NCI-H524 treated with DMSO at 0.1 percent for 48 hours (cell line): ENCODE results near the gene CPD.
"Not testable (repeated sequence)": the region's sequence is repeated elsewhere in the genome, so short reads cannot be mapped to it uniquely, and the experiment has no call there.

Experiments
- DNase-seq: peaks from one replicate; lab custom pipeline; 2025; lab: John Stamatoyannopoulos, UW

CPD gene

DNA sequence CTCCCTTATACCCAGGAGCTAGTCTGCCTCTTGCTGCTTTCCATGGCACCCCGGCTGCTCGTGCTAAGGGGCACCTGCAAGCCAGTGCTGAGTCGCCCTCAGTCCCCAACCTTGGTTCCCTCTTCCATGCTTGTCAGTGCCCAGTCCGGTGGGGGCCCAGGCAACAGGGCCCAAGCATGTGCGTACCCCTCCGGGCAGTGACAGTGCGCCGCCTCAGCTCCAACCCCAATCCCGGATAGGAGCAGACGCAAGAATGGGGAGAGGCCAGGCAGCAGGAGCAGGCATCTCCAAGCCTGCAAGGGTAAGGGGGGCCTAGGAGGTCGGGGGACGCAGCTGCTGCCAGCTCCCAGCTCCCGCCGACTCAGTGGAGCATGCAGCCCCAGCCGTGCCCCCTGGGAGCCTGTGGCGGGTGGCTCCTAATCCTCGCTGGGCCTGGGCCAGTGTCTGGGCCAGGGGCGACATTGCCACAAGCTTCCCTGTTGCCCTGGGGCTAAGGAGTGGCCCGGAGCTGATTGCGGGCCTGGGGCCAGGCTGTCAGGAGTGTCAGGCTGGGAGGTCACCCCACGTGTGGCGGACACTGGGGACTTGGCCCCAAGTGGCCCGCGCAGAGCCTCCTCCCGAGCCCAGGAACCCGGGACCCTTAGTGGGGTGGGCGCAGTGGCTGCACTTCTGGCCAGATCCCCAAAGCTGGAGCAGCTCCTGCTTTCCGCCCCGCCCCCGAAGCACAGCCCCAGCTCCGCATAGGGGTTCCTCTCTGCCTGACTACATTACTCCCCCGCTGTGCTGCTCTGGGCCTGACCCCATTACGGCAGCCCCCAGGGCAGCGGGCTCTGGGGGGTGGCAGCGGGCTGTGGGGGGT is 9.8 kb downstream of the CPD start:
- no peak for DNase-seq

DNA sequence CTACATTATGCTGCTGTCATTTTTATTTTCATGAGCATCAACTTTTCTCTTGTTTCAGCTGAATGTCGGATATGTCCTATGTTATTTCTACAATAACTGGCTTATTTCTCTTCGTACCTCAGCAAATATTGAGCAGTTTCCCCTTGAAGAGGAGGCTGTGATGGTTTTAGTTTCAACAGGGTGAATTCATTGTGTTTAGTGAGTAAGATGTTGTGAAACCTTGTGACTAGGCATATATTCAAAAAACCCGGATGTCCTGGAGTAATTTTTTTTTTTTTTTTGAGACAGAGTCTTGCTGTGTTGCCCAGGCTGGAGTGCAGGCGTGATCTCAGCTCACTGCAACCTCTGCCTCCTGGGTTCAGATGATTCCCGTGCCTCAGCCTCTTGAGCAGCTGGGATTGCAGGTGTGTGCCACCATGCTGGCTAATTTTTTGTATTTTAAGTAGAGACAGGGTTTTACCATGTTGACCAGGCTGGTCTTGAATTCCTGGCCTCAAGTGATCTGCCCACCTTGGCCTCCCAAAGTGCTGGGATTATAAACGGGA is 11.1 kb downstream of the CPD start:
- no peak for DNase-seq

DNA sequence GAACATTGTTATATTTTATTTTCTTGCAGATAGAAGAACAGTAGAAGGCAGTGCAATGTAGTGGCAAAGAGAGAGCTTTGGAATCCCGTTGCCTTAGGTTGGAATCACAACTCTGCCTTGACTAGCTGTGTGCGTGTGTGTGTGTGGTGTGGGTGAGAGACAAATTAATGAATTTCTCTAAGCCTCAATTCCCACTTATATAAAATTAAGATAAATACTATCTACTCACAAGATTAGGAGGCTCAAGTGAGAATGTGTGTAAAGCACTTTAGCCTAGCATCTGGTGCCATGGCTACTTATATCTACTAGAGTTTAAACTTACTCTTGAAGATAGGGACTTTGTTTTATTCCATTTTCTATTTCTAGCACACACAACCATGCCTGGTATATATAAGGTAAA is 12.8 kb downstream of the CPD start:
- DNase-seq: peak; percentile 38

DNA sequence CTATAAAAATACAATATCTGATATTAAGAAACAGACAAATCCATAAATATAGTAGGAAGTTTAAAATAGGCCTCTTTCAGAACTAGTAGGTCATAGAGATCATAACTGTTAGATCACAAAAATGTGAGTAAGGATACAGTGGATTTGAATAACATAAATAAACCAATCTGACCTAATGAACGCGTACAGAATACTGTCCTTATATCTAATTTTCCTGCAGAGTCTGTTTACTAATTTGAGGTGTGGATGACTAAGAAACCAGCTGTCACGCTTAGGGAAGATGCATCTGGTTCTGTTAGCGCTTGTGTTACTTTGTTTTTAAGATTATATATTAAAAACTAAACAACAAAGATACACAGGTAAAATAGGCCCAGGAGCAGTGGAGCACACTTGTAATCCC is 14.8 kb downstream of the CPD start:
- no peak for DNase-seq

DNA sequence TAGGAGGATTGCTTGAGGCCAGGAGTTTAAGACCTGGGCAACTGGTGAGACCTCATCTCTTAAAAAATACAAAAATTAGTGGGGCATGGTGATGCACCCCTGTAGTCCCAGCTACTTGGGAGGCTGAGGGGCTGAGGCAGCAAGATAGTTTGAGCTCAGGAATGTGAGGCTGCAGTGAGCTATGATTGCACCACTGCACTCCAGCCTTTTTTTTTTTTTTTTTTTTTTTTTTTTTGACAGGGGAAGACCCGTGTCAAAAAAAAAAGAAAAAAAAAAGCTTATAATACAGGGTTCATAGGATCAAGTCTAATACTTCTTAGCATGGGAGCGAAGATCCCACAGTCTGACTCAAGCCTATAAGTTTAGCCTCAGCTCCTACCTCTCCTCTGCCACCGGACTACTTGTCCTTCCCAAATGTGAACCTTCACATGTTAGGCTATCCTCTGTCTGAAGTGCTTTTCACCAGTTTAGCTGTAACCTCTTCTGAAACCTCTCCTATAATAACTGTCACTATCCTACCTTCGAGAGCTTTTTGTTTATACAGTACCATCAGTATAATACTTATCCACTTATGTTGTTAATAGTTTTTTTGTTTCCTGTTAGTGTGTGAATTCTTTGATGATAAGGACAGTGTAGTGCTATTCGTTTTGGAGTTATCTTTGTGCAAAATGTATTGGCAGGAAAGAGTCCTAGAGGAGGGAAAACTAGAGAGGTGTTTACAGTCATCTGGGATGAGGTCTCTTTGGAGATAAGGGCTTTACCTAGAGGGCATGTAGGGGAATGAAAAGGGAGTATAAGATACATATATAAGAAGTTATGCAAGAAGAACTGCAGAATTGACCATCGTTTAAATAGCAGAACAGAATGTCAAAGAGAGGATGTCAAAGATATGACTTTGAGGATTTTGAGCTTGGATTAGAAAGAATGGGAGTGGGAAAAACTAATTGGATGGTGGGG is 15.5 kb downstream of the CPD start:
- no peak for DNase-seq

DNA sequence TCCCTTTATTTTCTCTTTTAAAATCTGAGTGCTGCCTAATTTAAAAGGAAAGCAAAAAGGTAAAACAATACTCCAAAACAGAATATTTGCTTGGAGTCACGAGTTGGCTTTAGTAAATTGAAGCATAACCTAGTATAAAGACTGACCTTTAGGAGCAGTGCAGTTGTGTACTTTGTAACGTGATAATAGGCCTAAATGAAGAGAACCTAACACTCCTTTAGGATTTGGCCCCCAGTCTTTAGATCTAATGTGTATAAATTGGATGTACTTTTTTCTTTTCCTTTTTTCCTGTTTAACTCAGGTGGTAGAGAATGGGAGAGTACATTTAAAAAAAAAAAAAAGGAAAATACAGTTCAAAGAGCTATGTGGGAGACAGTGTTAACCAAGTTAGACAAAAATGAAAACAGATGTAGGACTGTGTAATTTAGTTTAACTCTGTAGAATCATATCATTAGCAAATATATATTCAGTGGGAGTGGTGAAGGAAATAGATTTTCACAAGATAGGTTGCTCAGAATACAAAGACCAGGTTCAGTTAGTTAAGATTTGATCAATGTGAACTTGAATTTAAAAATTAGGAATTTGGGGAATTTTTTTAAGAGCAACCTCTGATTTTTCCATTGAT is 16.8 kb downstream of the CPD start:
- no peak for DNase-seq

DNA sequence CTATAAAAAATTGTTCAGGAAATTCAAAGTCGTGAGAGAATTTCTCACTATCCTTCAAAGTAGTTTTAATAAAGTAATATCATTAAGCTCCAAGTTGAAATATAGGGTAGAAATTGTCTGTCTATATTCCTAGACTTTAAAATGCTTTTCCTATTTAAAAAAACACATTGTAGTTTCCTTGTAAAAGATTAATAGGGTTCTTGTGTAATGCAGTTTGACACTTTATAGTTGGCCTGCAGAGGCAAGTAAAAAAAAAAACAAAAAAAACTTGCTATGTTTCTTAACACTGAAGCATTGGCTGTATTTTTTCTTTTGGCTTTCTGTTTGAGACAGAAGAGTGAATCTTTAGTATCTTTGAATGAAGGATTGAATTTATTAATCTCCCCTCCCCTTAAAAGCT is 17.4 kb downstream of the CPD start:
- DNase-seq: no peak

DNA sequence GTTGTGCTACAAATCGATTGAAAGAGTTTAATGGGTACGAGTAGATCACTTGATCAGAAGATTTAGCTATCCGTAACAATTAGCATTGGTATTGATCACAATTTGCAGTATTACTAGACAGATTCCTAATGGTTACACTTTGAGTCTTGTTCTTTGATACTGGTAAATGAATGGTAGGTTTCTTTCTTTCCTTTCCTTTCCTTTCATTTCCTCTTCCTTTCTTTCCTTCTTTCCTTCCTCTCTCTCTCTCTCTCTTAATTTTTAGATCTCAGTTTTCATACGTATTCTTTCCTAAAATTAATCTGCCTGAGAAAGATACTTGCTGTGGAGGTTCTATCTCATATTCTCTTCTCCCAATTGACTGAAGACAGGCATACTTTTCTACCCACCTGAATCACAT is 17.9 kb downstream of the CPD start:
- no peak for DNase-seq

DNA sequence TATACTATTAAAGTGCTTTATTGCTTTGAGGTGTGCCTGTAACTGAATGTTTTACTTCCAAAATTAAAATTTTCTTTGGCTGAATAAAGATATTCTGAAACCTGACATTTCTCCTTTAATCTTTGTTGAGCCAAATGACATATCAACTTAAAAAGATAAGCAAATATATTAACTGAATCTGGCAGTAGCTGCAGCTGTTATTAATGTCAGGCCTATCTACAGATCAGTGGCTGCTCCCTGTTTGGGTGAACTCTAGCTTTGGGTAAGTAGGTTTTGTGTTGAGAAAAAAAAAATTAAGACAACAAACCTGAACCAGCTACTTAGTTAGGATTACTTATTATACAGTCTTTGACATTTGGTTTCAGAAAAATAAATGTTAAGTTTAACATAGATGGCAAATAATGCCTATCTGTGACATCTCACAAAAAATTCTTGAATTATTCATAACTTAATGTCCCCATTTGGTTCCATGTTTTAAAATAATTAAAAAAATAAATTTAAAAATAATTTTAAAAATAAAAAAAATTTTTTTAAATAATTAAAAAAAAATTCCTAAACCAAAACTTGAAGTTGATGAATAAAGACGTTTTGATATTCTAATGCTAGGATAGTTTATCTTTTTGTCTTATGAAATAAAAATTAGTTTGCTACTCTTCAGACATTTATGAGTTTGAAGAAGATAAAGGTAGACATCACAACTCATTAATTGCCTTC is 19.8 kb downstream of the CPD start:
- no peak for DNase-seq

DNA sequence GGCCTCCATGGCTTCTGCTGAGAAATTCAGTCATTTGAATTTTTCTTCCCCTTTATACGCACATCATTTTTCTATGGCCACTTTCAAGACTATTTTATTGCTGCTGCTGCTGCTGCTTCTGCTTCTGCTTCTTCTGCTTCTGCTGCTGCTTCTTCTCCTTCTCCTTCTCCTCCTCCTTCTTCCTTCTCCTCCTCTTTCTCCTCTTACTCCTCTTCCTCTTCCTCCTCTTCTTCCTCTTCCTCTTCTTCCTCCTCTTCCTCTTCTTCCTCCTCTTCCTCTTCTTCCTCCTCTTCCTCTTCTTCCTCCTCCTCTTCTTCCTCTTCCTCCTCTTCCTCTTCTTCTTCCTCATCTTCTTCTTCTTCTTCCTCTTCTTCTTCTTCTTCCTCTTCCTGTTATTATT is 22.4 kb downstream of the CPD start:
- DNase-seq: no peak

DNA sequence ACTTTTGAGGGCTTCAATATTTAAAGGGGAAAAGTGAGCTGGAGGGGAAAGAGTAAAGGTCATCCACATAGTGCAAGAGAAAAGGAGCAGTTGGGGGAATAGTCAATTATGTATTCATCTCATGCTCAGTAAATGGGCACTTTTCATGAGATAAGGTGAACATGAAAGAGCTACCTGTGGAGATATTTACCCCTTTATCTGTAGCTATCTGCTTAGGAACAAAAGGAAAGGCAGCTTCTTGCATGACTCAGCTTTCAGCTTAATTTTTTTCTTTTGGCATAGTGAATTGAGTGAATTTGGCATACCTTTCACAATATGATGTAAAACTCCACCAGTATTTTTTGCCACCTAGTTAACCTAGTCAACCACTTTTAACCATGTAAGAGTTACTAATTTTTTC is 26.4 kb downstream of the CPD start:
- DNase-seq: no peak

DNA sequence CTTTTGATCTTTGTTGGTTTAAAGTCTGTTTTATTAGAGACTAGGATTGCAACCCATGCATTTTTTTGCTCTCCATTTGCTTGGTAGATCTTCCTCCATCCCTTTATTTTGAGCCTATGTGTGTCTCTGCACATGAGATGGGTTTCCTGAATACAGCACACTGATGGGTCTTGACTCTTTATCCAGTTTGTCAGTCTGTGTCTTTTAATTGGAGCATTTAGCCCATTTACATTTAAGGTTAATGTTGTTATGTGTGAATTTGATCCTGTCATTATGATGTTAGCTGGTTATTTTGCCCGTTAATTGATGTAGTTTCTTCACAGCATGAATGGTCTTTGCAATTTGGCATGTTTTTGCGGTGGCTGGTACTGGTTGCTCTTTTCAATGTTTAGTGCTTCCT is 31.9 kb downstream of the CPD start:
- not testable (repeated sequence) for DNase-seq

DNA sequence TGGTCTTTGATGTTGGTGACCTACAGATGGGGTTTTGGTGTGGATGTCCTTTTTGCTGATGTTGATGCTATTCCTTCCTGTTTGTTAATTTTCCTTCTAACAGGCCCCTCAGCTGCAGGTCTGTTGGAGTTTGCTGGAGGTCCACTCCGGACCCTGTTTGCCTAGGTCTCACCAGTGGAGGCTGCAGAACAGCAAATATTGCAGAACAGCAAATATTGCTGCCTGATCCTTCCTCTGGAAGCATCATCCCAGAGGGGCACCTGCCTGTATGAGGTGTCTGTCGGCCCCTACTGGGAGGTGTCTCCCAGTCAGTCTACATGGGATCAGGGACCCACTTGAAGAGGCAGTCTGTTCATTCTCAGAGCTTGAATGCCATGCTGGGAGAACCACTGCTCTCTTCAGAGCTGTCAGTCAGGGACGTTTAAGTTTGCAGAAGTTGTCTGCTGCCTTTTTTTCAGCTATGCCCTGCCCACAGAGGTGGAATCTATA is 33.3 kb downstream of the CPD start:
- DNase-seq: not testable (repeated sequence)

DNA sequence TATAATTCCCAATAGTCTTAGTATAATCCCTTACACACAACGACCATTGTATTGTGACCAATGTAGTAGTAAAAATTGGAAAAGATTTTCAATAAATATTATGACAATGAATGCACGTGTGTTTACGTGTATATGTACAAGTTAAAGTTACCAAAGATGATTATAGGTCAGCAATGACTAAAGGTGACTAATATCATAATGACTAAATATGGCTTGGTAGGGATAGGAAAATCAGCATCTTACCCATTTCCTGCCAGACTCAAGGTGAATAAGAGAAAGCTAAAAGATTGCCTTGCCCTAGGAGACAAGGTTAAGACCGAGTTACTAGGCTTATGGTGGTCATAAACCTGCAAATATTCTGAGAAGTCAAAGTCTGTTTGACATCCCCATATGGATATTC is 34.4 kb downstream of the CPD start:
- no peak for DNase-seq

DNA sequence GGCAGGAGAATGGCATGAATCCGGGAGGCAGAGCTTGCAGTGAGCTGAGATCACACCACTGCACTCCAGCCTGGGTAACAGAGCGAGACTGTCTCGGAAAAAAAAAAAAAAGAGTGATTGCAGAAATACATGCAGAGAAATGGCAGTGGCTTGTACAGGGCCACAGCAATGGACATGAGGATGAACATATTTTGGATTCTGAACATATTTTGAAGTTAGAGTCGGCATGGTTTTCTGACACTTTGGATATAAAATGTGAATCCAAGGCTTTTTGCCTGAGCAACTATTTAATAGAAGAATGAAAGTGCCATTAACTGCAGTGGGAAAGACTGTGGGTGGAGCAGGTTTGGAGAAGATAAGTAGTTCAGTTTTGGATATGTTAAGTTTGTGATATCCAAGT is 35.8 kb downstream of the CPD start:
- no peak for DNase-seq

DNA sequence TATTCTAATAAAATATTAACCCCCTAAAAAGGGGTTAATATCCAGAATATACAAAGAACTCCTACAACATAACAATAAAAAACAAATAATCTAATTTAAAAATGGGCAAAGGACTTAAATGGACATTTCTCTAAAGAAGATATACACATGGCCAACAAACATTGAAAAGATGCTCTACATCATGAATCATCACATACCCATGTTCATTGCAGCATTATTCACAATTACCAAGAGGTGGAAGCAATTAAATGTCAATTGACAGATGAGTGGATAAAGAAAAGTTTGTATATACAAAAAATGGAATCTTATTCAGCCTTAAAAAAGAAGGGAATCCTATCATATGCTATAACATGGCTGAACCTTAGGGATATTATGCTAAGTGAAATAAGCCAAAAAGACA is 36.8 kb downstream of the CPD start:
- DNase-seq: no peak

DNA sequence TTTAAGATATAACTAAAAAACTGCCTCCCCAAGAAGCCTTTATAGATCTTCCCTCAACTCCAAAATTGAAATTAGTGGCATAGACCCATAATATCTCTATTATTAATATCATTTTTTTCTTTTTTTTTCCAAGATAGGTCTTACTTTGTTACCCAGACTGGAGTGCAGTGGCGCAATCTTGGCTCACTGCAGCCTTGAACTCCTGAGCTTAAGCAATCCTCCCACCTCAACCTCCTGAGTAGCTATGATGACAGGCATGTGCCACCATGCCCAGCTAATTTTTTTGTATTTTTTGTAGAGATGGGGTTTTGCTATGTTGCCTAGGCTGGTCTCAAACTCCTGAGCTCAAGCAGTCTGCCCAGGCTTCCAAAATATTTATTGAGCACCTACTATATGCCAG is 39.3 kb downstream of the CPD start:
- not testable (repeated sequence) for DNase-seq

DNA sequence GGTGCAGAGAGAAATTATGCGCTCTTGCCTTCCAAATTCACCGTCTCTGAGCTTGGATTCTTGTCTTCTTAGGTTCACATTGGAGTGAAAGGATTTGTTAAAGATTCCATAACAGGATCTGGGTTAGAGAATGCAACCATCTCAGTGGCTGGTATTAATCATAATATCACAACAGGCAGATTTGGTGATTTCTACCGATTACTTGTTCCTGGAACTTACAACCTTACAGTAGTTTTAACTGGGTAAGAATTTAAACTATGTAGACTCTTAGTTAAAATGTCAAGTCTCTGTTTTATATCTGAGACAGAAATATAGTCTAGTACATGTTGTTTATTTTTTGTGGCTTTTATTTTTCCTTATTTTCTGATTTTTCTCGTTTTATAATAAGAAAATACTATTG is 42.9 kb downstream of the CPD start:
- DNase-seq: no peak

DNA sequence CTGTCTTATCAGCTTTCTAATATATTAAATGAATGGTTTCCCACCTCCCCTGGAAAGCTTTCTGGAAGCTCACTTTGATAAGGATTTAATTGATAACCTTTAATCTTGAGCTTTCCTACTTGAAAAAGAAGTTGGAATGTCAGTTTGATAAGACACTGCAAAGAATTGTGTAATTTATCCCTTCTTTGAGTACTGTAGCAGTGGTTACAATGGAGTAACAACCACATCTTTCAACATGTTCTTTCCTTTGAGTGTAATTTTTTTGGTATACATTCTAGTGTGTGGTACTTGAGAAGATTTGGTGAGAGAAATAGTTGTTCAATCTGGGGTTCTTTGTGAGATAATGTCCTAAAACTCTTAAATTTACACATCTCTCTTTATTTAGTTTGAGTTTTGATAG is 43.4 kb downstream of the CPD start:
- DNase-seq: no peak

DNA sequence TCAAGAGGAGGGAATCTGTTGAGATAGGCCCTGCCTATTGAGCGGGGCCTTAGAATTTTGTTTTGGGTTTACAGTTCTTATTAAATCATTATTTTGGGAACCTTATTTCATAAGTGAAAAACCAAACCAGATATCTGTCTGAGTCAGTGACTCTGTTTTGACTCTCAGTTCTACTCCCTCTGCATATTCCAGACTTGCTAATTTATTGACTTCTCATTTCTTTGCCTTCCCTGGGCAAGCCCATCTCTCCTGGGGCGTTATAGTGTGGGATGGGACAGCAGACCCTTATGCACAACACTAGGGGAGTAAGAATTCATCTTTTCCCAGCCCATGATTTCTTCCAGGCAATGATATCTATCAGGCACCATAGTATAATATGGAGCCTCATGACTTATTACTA is 45.7 kb downstream of the CPD start:
- no peak for DNase-seq

DNA sequence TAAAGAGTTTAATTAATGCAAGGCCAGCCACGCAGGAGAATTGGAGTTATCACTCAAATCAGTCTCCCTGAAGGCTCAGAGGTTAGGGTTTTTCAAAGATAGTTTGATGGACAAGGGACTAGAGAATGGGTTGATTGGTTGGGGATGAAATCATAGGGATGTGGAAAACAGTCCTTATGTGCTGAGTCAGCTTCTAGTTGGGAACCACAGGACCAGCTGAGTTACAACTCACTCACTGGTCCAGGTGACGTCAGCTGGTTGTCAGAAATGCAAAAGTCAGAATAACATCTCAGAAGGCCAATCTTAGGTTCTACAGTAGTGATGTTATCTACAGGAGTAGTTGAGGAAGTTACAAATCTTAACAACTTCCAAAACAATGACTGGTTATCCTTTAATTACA is 47.6 kb downstream of the CPD start:
- DNase-seq: no peak

DNA sequence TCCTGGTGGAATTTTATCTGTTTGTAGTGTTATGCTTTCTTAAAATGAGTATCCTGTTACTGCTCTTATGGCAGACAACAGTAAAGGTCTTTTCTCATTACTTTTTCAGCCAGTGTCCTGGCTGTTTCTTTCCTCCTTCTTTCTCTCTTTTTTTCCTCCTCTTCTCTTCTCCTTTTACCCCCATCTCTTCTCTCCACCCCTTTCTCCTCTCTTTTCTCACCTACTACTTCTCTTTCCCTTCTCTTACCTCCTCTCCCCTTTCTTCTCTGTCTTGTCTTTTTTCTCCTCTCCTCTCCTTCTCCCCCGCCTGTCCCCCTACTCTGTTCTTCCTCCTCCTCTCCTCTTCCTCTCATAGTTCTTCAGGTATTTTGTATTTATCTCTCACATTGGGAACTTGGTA is 48.9 kb downstream of the CPD start:
- DNase-seq: no peak
